Endothelial cell of umbilical vein (primary cell): Measurements from ENCODE around the gene ADAM23. TPM values are rescaled to one million over a fixed set of nuclear protein-coding genes. Genes with fewer than 3 reads are reported as not detected.

Source experiments
- BruUV-seq: library from RNA; stranded (reverse); fragments of 400-500 nt; replicated peaks from 2 replicates; lab custom pipeline; 2021; lab: Mats Ljungman, UMichigan
- CTCF ChIA-PET: fragments of 300-600, 350-600 bp; sonication (Branson Sonifier 250); formaldehyde crosslinking; loops from one replicate; lab custom pipeline; 2021; ENCODE audit warnings: antibody characterized with exemption, inconsistent platforms; lab: Charles Lee
- POLR2A ChIA-PET: fragments of 300-600, 350-600 bp; sonication (Branson Sonifier 250); formaldehyde crosslinking; loops from one replicate; lab custom pipeline; 2021; ENCODE audit warnings: antibody characterized with exemption, inconsistent platforms; lab: Charles Lee
- DNase-seq: peaks from one replicate; pipeline ENCODE4 v3.0.0-alpha.2; 2011; ENCODE audit warnings: low read depth, low spot score
- FAIRE-seq: peaks from 2 replicates; lab custom pipeline; 2011; peaks lifted over from hg19 to GRCh38; lab: Jason Lieb, UNC
- H2AFZ ChIP-seq: 2 replicates; pipeline ENCODE4 v1.6.0; 2012; ENCODE audit warnings: low read depth, low read length, control low read depth, inconsistent platforms
- H3K27ac ChIP-seq: 2 replicates; pipeline ENCODE4 v1.5.1; 2011; ENCODE audit warnings: low read depth, mild to moderate bottlenecking, control low read depth, low read length, moderate library complexity; ENCODE audit not compliant: insufficient read depth
- H3K27me3 ChIP-seq, 2 experiments: 2 replicates each; pipeline versions ENCODE4 v1.6.0 to v1.6.1; 2011; ENCODE audit warnings: low read length in 2 of 2, mixed read lengths in 1 of 2; ENCODE audit not compliant: control insufficient read depth in 2 of 2, insufficient read depth in 2 of 2
- H3K36me3 ChIP-seq, 2 experiments: 2 replicates in 1 of 2; 3 replicates in 1 of 2; pipeline ENCODE4 v1.5.1; 2011; ENCODE audit warnings: low read length in 2 of 2, mild to moderate bottlenecking in 1 of 2, moderate library complexity in 1 of 2; ENCODE audit not compliant: control insufficient read depth in 2 of 2, insufficient read depth in 2 of 2; ENCODE audit errors: extremely low read depth in 1 of 2
- H3K4me1 ChIP-seq: 3 replicates; pipeline ENCODE4 v1.5.1; 2011; ENCODE audit warnings: mild to moderate bottlenecking, low read length; ENCODE audit not compliant: control insufficient read depth, insufficient read depth; ENCODE audit errors: extremely low read depth
- H3K4me2 ChIP-seq: 2 replicates; pipeline ENCODE4 v1.6.1; 2011; ENCODE audit warnings: low read length, control low read depth, mixed read lengths; ENCODE audit not compliant: insufficient read depth
- H3K4me3 ChIP-seq, 3 experiments: fragments of 200-600 bp in 1 of 3; sonication (generic), shearing (Covaris generic) in 1 of 3; replicated peaks in 1 of 3; 2 replicates each; pipeline ENCODE4 v1.5.1; 2011 to 2016; ENCODE audit warnings: control low read depth in 3 of 3, low read length in 3 of 3, mild to moderate bottlenecking in 2 of 3, inconsistent platforms in 1 of 3, low read depth in 1 of 3, moderate library complexity in 1 of 3; ENCODE audit not compliant: insufficient read depth in 1 of 3
- H3K79me2 ChIP-seq: 2 replicates; pipeline ENCODE4 v1.6.0; 2012; ENCODE audit warnings: low read length, inconsistent platforms; ENCODE audit not compliant: control insufficient read depth, insufficient read depth
- H3K9ac ChIP-seq: replicated peaks from 2 replicates; pipeline ENCODE3; 2011; ENCODE audit warnings: low read length, control low read depth; ENCODE audit not compliant: insufficient read depth; ENCODE audit errors: extremely low read depth
- H3K9me1 ChIP-seq: replicated peaks from 3 replicates; pipeline ENCODE4 v1.6.0; 2011; ENCODE audit warnings: mild to moderate bottlenecking, low read length; ENCODE audit not compliant: control insufficient read depth, insufficient read depth; ENCODE audit errors: extremely low read depth
- H3K9me3 ChIP-seq: replicated peaks from 2 replicates; pipeline ENCODE4 v1.5.1; 2012; ENCODE audit warnings: low read length, inconsistent platforms; ENCODE audit not compliant: control insufficient read depth, insufficient read depth
- H4K20me1 ChIP-seq: replicated peaks from 2 replicates; pipeline ENCODE3; 2011; ENCODE audit warnings: mild to moderate bottlenecking, low read length; ENCODE audit not compliant: control insufficient read depth, insufficient read depth; ENCODE audit errors: extremely low read depth
- EZH2 ChIP-seq: IDR thresholded peaks from 2 replicates; pipeline ENCODE4 v1.6.1; 2012; ENCODE audit warnings: borderline replicate concordance, low read depth, mild to moderate bottlenecking, moderate library complexity, low read length, inconsistent platforms; ENCODE audit not compliant: severe bottlenecking
- FOS ChIP-seq: IDR thresholded peaks from 2 replicates; pipeline ENCODE4 v1.6.1; 2011; ENCODE audit warnings: mild to moderate bottlenecking, low read length, moderate library complexity, borderline replicate concordance; ENCODE audit not compliant: insufficient read depth
- GATA2 ChIP-seq: IDR thresholded peaks from 2 replicates; pipeline ENCODE4 v1.7.0; 2011; ENCODE audit warnings: low read depth, mild to moderate bottlenecking, moderate library complexity, mixed read lengths, low read length; ENCODE audit not compliant: insufficient read length, insufficient read depth
- JUN ChIP-seq: IDR thresholded peaks from 2 replicates; pipeline ENCODE4 v1.6.1; 2011; ENCODE audit warnings: borderline replicate concordance, low read depth; ENCODE audit not compliant: insufficient read length, insufficient read depth
- MAX ChIP-seq: IDR thresholded peaks from 2 replicates; pipeline ENCODE4 v1.6.1; 2011; ENCODE audit not compliant: insufficient read depth, insufficient read length
- MYC ChIP-seq: IDR thresholded peaks from one replicate; pipeline ENCODE4 v1.6.1; 2011; ENCODE audit warnings: mild to moderate bottlenecking, low read depth, low read length
- POLR2A ChIP-seq: IDR thresholded peaks from 2 replicates; pipeline ENCODE4 v1.6.1; 2012; ENCODE audit warnings: low read depth, mild to moderate bottlenecking, control low read depth, low read length
- POLR2AphosphoS5 ChIP-seq: IDR thresholded peaks from 2 replicates; pipeline ENCODE4 v1.6.1; 2012; ENCODE audit warnings: low read depth, mild to moderate bottlenecking, control low read depth, low read length, moderate library complexity; ENCODE audit not compliant: insufficient read depth
- dilution Hi-C: fragments of 300-500 bp; cut with MboI; formaldehyde crosslinking; loops from one replicate; pipeline ENCODE4 v1.15.0; 2019; ENCODE audit warnings: low sequenced_read_pairs; ENCODE audit not compliant: extremely low pct_ligation_motif_present
- intact Hi-C: fragments of 100-400 bp; cut with micrococcal nuclease; formaldehyde crosslinking; loops from one replicate; pipeline ENCODE4 v1.10.0; 2022
- polyA plus RNA-seq, 4 experiments: library from polyadenylated mRNA; depleted of rRNA in 3 of 4; stranded (reverse) in 3 of 4; unstranded in 1 of 4; fragments of >200 nt; gene quantifications; 2 replicates each; pipeline versions ENCODE4 v1.2.1 to v1.2.3, GENCODE V29; 2011 to 2012; ENCODE audit warnings: missing spikeins in 1 of 4
- total RNA-seq: library from RNA; stranded (reverse); gene quantifications from 2 replicates; pipeline ENCODE4 v1.2.3, GENCODE V29; 2021
- TF ChIP-seq, protein P1 (sequence below), 2 donors: IDR thresholded peaks; 1 replicate in 1 of 2; 2 replicates in 1 of 2; pipeline ENCODE4 v1.5.1; 2011; ENCODE audit warnings: low read length in 2 of 2, mild to moderate bottlenecking in 2 of 2, moderate library complexity in 2 of 2, control low read depth in 1 of 2, inconsistent platforms in 1 of 2, low read depth in 1 of 2; ENCODE audit not compliant: insufficient read depth in 1 of 2; ENCODE audit errors: extremely low read depth in 1 of 2

The ADAM23 gene
- total and polyA plus RNA-seq, 2 donors (not counting 3 experiments of a cell fraction or from before 2014, with no cell fraction given), result 20.6 to 38.5 TPM

- H3K9ac ChIP-seq, result no peak overlapping the region
- DNase-seq (no peak), FAIRE-seq (no peak)
- no peaks in the 10 kb centered on the region for H3K9me1 ChIP-seq
- TF ChIP-seq, protein P1, sequence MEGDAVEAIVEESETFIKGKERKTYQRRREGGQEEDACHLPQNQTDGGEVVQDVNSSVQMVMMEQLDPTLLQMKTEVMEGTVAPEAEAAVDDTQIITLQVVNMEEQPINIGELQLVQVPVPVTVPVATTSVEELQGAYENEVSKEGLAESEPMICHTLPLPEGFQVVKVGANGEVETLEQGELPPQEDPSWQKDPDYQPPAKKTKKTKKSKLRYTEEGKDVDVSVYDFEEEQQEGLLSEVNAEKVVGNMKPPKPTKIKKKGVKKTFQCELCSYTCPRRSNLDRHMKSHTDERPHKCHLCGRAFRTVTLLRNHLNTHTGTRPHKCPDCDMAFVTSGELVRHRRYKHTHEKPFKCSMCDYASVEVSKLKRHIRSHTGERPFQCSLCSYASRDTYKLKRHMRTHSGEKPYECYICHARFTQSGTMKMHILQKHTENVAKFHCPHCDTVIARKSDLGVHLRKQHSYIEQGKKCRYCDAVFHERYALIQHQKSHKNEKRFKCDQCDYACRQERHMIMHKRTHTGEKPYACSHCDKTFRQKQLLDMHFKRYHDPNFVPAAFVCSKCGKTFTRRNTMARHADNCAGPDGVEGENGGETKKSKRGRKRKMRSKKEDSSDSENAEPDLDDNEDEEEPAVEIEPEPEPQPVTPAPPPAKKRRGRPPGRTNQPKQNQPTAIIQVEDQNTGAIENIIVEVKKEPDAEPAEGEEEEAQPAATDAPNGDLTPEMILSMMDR (IDR thresholded peaks at IDR 0.05; ENCODE audit: extremely low read depth in 1 of 2, insufficient read depth in 1 of 2, low read depth in 1 of 2, low read length in 2 of 2), result no peak
- TF ChIP-seq JUN (no peak), POLR2A (no peak), MAX (no peak), MYC (no peak)
- ChIA-PET POLR2A (no interaction called here), CTCF (interaction anchor here (0.9 to 2.0 kb wide), 4 partner anchors 8 to 20 kb away, joined by 4 to 13 read pairs (median 4); no protein-coding TSS in a partner anchor)
- intact Hi-C loops, result no loop called here
- H3K9me3 ChIP-seq, result no peaks in the 10 kb centered on the region
- H3K27me3 ChIP-seq, result no peaks in the 10 kb centered on the region
- H3K4me3 ChIP-seq, result no peak overlapping the region
- H3K4me1 ChIP-seq, result no peaks in the 10 kb centered on the region
- no peaks in the 10 kb centered on the region for H4K20me1 ChIP-seq
- no peaks in the 10 kb centered on the region for H3K36me3 ChIP-seq
- dilution Hi-C loops, result no loop called here
- no peaks in the 10 kb centered on the region for H3K79me2 ChIP-seq
- no peak overlapping the region for H3K4me2 ChIP-seq
- no TSS peak for BruUV-seq
- H2AFZ ChIP-seq, result no peak overlapping the region
- H3K27ac ChIP-seq, result no peak overlapping the region
These were observed 105.1 kb downstream of the ADAM23 start for GRCh38 chr2:206548383-206548782.

DNA sequence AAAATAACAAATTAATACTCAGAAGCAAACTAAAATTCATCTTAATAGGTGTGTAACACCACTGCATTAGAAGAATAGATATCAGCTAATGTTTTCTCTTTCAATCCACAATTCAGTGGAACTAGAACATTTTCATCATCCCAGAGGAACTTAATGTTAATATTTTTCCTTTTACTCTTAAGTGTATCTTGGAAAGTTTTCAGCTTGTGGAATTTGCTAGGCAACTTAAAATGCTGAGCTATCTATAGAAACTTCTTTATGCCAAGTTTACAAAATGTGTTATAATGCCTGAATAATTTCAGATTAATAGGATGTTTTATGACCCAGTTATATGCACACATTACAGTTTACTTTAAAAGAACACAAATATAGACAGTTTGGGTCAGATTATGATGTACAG, 112.4 kb downstream of the ADAM23 start:
- TF ChIP-seq, protein P1 (IDR thresholded peaks at IDR 0.05; ENCODE audit: extremely low read depth in 1 of 2, insufficient read depth in 1 of 2, low read depth in 1 of 2, low read length in 2 of 2), result no peak
- TF ChIP-seq MAX (no peak), FOS (no peak), POLR2A (no peak), MYC (no peak), EZH2 (no peak), GATA2 (no peak), POLR2AphosphoS5 (no peak), JUN (no peak)
- no peaks in the 10 kb centered on the region for H4K20me1 ChIP-seq
- ChIA-PET POLR2A (no interaction called here), CTCF (interaction anchor here (1.0 to 4.8 kb wide), 8 partner anchors 10 to 164 kb away, joined by 3 to 44 read pairs (median 4); no protein-coding TSS in a partner anchor)
- H3K9ac ChIP-seq, result no peak overlapping the region
- no TSS peak for BruUV-seq
- H3K9me3 ChIP-seq, result no peaks in the 10 kb centered on the region
- H3K27ac ChIP-seq, result no peak overlapping the region
- dilution Hi-C loops, result no loop called here
- no peak for FAIRE-seq
- H3K9me1 ChIP-seq, result no peaks in the 10 kb centered on the region
- H3K79me2 ChIP-seq, result no peaks in the 10 kb centered on the region
- no peak overlapping the region for H3K4me2 ChIP-seq
- intact Hi-C loops, result loop anchor here (1.0 to 10.0 kb wide), 3 partner anchors 113 to 919 kb away; partner anchors contain the start of gene ADAM23
- no peaks in the 10 kb centered on the region for H3K27me3 ChIP-seq
- no peak overlapping the region for H3K4me3 ChIP-seq
- no peak for DNase-seq
- H2AFZ ChIP-seq, result no peak overlapping the region
- no peaks in the 10 kb centered on the region for H3K4me1 ChIP-seq
- H3K36me3 ChIP-seq, result no peaks in the 10 kb centered on the region
